ENCODE measurements around the gene EXOC7.
"Not testable (repeated sequence)": the region's sequence is repeated elsewhere in the genome, so short reads cannot be mapped to it uniquely, and the experiment has no call there.

Gene EXOC7

DNA sequence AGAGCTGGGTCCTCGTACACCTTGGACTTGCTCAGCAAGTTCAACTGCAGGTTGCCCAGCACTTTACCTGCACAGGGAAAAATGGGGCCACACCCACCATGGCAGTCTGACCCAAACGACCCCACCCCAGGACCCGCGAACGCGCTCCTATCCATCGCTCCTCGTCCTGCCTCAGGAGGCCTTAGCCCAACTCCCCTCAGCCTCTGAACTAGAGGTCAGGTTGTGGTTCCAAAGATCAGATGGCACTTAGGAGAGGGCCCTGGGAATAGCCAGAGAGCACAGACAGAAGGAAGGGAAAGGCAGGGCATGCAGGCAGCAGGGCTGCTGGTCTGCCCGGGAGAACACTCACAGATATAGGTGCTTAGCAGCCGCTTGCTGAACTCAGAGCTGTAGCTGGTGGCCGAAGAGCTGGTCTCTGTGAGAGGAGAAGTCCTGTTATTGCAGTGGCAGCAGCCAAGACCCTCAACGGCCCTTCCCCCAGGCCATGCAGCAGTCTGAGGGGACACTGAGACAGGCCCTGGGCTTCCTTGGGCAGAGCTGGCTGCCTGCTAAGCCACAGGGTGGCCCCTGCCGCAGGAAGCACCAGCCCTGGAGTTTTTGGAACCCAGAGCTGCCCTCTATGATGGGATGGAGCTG lies 17.7 kb downstream of the EXOC7 start:
- DNase-seq: no peak

GRCh38 chr17:76085066-76085730 lies 18.4 kb downstream of the EXOC7 start:
- DNase-seq: no peak

DNA sequence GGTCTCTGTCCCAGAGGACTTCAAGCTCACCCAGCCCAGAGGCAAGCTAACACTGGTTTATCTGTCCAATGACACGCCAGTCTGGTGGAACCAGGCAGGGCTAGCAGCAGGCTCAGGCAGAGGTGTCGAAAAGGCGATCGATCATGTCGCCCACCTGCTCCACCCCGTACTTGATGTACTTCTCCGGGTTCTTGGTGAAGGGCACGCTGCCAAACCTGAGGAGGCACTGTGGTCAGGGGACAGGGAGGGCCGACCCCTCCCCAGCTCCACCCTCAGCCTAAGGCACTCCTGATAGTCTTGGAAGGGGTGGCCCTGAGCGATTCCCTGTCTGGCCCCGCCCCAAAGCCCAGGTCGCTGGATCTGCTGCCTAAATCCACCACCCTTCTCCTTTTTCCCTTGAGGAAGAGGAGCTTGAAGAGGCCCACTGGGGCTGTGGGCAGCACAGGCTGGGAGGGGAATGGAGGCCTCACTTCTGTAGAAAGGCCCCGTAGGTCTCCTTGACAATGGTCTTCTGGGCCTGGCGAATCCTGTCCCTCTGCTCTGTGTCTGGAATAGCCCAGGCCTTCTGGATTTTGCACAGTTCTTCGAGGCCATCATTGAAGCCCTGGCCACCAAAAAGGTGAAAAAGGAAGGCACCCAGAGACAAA lies 19.9 kb downstream of the EXOC7 start:
- DNase-seq: no peak

DNA sequence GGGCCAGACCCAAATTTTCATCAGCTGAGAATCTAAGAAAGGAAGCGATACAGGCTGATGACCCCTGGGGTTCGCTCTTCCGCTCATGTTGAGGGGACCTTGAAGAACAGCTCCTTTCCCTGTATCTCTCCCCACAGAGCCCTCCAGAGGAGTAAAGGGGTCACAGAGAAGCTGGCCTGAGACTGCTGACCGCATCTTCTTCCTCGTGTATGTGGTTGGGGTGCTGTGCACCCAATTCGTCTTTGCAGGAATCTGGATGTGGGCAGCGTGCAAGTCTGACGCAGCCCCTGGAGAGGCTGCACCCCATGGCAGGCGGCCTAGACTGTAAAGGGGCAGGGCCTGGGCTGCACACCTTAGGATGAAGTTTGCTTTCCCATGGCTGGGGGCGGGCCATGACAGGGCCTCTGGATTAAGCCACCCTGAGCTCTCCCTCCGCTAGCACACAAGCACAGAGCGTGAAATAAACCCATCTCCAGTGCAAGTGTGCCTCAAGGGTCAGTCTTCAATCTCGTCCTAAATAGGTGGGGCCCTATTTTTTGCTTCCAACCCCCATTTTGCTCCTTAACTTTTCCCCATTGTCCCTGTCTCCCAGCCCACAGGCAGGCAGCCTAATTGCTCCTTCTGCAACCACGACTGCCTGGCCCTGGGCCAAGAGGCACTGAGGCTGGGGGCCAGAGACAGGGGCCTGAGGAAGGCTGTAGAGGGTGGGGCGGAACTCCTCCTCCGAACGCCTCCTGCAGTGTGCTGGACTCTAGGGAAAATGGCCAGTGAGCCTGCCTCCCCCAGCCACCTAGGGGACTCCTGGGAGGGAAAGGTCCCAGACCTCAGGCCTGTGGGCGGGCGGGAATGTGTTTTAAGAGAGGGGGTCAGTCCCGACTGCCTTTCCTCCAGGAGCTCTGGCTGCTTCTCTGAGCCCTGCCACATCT lies 21.0 kb downstream of the EXOC7 start:
- no peak for DNase-seq

DNA sequence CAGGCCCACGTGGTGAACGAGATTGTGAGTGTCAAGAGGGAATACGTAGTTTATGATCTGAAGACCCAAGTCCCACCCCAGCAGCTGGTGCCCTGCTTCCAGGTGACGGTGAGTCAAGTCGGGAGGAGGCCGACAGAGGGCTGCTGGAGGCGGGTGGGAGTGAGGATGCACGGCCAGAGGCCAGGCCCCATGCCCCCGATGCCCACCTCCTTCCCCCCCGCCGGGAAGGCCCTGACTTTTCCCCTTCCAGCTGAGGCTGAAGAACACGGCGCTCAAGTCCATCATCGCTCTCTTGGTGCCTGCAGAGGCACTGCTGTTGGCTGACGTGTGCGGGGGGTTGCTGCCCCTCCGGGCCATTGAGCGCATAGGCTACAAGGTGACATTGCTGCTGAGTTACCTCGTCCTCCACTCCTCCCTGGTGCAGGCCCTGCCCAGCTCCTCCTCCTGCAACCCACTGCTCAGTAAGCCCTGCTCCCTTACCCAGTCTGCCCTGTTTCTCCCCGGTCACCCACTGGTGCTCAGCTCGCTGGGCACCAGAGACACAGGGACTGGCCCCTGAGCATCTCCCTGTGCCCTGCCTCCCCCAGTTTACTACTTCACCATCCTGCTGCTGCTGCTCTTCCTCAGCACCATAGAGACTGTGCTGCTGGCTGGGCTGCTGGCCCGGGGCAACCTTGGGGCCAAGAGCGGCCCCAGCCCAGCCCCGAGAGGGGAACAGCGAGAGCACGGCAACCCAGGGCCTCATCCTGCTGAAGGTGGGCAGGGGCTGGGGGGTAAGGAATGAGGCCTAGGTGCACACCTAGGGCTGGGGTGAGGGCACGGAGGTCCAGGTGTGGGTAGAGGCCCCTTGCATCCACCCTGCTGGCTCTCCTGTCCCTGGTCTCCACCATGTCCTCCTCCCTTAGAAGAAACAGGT lies 22.0 kb downstream of the EXOC7 start:
- no peak for DNase-seq

- no peak for DNase-seq
These were observed 22.8 kb downstream of the EXOC7 start for GRCh38 chr17:76080768-76081287.

DNA sequence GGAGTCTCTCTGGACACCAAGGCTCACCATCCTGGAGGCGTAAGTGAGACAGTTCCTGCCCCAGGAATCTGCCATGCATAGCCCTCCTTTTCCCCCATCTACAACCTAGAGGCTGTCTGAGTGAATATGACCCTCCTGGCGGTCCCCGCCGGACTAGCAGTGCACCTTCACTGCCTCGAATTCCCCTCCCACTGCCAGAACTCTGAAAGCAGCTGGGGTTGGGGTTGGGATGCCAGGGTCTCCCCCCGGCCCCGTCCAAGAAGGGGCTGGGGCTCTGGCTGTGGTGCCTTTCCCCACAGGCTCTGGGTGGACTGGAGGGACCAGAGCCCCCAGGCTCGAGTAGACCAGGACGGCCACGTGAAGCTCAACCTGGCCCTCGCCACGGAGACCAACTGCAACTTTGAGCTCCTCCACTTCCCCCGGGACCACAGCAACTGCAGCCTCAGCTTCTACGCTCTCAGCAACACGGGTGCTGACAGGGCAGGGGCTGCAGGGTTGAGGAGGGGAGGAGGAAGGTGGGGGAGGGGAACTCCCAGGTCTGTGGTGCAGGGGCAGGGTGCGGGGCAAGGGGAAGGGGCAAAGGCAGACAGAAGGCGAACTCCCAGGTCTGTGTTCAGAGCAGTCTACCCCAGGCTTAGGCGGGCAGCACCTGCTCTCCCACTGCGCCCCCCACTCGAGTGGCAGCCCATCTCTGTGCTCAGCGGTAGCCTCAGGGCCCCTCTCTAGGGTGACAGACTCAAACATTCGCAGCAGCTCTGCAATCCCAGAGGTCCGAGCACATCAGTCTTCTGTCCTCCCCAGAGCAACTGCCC lies 23.4 kb downstream of the EXOC7 start:
- DNase-seq: no peak

DNA sequence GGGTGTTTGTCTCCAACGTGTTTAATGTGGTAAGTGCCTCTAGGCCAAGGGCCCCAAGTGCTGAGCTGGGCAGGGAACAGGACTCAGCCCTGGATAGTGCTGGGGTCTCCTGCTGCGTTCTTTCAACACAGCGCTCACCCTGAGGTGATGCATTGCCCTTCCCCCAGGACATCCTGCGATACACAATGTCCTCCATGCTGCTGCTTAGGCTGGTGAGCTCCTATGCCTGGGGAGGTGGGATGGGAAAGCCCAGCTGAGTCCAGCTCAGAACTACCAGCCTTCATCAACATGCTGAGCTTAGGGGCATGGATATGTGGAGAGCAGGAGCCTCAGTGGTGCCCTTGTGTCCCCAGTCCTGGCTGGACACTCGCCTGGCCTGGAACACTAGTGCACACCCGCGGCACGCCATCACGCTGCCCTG lies 24.0 kb downstream of the EXOC7 start:
- no peak for DNase-seq

DNA sequence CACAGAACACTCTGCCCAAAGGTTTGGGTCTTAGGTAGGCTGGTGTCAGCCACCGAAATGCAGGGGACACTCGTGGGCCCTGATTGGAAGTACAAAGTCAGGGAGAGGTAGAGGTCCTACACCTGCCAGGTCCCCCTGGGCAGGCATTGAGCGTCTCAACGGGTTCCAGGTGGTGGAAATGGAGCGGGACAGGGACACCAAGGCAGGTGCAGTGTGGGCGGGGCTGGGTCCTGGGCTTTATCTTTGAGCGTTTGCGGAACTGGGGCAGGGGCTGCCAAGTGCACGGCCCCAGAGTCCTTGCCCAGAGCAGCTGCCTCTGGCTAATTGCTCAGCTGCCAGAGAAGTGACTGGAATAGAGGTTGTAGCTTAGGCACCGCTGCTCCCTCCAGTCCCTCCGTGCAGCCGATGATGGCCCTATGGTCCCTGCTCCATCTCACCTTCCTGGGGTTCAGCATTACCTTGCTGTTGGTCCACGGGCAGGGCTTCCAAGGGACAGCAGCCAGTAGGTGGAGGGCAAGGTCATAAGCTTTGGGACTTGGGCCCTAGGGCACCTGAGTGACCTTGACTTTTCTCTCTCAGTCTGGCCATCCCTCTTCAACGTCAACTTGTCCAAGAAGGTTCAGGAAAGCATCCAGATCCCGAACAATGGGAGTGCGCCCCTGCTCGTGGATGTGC lies 24.6 kb downstream of the EXOC7 start, which contains the start of gene ZACN:
ZACN (plus strand) TSS at position 323 of the 675 bp plus-strand sequence; CDS start at position 406, 83 bp downstream.
- DNase-seq: no peak

GRCh38 chr17:76078370-76078769 lies 25.2 kb downstream of the EXOC7 start:
- not testable (repeated sequence) for DNase-seq

DNA sequence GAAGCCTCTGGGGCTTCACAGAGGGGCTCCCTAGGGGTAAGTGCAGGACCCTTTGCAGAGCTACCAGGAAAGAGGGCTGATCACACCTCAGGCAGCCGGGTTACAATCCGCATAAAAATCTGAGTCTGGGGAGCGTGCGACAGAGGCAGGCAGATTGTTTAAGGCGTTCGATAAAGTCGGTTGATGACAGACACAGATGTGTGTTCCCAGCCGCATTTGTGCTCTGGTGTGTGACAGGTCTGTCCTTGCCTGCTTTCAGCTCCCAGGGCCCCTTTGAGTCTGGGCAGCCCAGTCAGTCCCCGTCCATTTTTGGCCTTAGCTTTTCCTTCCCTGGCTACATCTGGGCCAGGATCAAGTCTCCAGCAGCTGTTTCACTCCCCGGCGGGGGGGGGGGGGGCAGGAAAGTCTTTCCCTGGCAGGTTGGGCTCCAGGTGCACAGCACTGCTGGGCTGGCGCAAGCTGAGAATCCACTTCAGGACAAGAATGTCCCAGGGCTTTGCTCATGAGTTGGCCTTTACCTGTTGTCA lies 25.9 kb downstream of the EXOC7 start:
- DNase-seq: no peak

GRCh38 chr17:76076765-76077583 lies 26.6 kb downstream of the EXOC7 start:
- peak; percentile 50 to 70 for DNase-seq

DNA sequence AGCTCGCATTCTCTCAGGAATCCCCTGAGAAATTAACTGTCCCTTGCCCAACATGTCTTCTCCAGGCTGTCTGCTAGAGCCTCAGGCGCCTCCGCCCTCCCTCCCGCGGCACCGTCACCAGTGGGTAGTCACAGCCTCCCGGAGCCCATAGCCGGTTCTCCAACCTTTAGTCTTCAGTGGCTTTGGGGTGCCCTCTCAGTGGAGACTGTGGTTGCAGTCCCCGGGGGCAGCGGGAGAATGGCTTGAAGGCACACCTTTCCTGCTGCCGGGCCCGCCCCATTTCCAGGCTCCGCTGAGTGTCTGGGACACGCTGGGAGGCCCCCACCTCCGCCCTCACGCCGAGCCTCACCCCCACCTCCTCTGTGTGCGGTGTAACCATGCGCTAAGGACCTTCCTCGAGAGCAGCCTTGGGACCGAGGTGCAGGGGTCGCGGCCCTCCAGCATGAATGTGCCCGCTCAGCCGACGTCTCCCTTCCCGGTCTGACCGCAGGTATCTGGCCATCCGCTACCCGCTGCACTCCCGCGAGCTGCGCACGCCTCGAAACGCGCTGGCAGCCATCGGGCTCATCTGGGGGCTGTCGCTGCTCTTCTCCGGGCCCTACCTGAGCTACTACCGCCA lies 27.3 kb downstream of the EXOC7 start:
- no peak for DNase-seq

- DNase-seq: no peak
These were observed 28.0 kb downstream of the EXOC7 start for GRCh38 chr17:76075364-76076145.

DNA sequence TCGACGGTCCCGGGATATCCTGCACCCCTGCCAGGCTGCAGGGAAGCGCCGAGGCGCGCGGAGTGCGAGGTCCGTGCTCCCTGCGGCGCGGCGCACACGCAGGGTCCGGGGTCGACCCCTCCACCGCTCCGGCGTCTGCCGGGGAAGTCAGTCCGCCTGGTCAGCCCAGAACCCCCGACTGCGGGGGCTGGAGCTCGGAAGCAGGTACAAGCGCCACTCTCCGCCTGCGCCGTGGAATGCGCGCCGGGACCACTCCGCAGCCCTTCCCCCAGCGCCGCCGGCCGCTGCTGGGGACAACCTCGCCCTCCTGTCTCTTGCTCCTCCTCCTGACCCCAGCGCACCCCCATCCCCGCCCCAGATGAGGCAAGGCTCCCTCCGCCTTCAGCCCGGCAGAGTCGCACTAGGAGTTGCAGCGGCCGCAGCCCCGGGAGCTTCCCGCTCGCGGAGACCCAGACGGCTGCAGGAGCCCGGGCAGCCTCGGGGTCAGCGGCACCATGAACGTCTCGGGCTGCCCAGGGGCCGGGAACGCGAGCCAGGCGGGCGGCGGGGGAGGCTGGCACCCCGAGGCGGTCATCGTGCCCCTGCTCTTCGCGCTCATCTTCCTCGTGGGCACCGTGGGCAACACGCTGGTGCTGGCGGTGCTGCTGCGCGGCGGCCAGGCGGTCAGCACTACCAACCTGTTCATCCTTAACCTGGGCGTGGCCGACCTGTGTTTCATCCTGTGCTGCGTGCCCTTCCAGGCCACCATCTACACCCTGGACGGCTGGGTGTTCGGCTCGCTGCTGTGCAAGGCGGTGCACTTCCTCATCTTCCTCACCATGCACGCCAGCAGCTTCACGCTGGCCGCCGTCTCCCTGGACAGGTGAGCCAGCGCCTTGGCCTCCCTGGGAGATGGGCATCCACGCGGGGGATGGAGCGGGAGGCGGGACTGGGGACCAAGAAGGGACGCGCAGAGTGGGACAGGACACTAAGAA lies 28.9 kb downstream of the EXOC7 start, which contains the start of gene GALR2:
GALR2 (plus strand) TSS at position 392 of the 974 bp plus-strand sequence; CDS start at position 495, 103 bp downstream.
- no peak for DNase-seq
